Spleen (tissue), 11 donors: Measurements from ENCODE around the gene EPHA7. TPM values are rescaled to one million over a fixed set of nuclear protein-coding genes. Genes with fewer than 3 reads are reported as not detected.

ENCODE experiments used
- DNase-seq: peaks from one replicate; pipeline ENCODE4 v3.0.0-alpha.2; 2020
- H3K27ac ChIP-seq, 8 donors: fragments of 200-600 bp; sonication (generic) in 7 of 8; 1 replicate in 4 of 8; 2 replicates in 4 of 8; pipeline versions ENCODE4 v1.5.0 to v1.8.0; 2016 to 2021; ENCODE audit warnings: inconsistent platforms in 4 of 8, mild to moderate bottlenecking in 4 of 8, moderate library complexity in 1 of 8
- H3K27me3 ChIP-seq, 7 donors: fragments of 200-600 bp; sonication (generic) in 6 of 7; replicated peaks in 1 of 7; 1 replicate in 4 of 7; 2 replicates in 3 of 7; pipeline versions ENCODE4 v1.5.0 to v1.8.0; 2016 to 2021; ENCODE audit warnings: inconsistent platforms in 3 of 7, mild to moderate bottlenecking in 1 of 7
- H3K36me3 ChIP-seq, 6 donors: fragments of 200-600 bp; sonication (generic) in 5 of 6; 1 replicate in 4 of 6; 2 replicates in 2 of 6; pipeline versions ENCODE4 v1.5.0 to v1.8.0; 2016 to 2021; ENCODE audit warnings: inconsistent platforms in 2 of 6
- H3K4me1 ChIP-seq, 6 donors: fragments of 200-600 bp; sonication (generic) in 5 of 6; 1 replicate in 3 of 6; 2 replicates in 3 of 6; pipeline versions ENCODE4 v1.5.0 to v1.8.0; 2016 to 2021; ENCODE audit warnings: inconsistent platforms in 3 of 6
- H3K4me3 ChIP-seq, 8 donors: fragments of 200-600 bp; sonication (generic) in 7 of 8; 1 replicate in 4 of 8; 2 replicates in 4 of 8; pipeline versions ENCODE4 v1.5.0 to v1.8.0; 2016 to 2021; ENCODE audit warnings: inconsistent platforms in 4 of 8, mild to moderate bottlenecking in 4 of 8, moderate library complexity in 2 of 8
- H3K9me3 ChIP-seq, 8 donors: fragments of 200-600 bp; sonication (generic) in 7 of 8; 1 replicate in 4 of 8; 2 replicates in 4 of 8; pipeline versions ENCODE4 v1.5.0 to v1.8.0; 2016 to 2021; ENCODE audit warnings: inconsistent platforms in 4 of 8
- POLR2A ChIP-seq, 3 donors: fragments of 450-650 bp; IDR thresholded peaks; one replicate each; pipeline ENCODE4 v1.5.1; 2017; ENCODE audit warnings: antibody characterized with exemption in 3 of 3, mild to moderate bottlenecking in 1 of 3
- POLR2AphosphoS5 ChIP-seq, 3 donors: sonication (generic); formaldehyde crosslinking; IDR thresholded peaks; one replicate each; pipeline ENCODE4 v1.5.1; 2017; ENCODE audit warnings: antibody characterized with exemption in 3 of 3
- WGBS, 5 donors: extraction: QIAGEN DNeasy Blood & Tissue Kit in 3 of 5; methylation state at CpG; one replicate each; pipeline versions ENCODE4 v1.1.5 to v1.1.7; 2013 to 2018; 5-methylcytosine and 5-hydroxymethylcytosine counted together
- intact Hi-C: fragments of 100-400 bp; cut with DNase I; formaldehyde crosslinking; loops from one replicate; pipeline ENCODE4 v1.15.0; 2023; ENCODE audit warnings: low total_unique reads
- polyA plus RNA-seq, 3 donors: library from polyadenylated mRNA; stranded (reverse); fragments of 200-250 nt; gene quantifications; one replicate each; pipeline ENCODE4 v1.2.1, GENCODE V29; 2013
- total RNA-seq, 7 donors: library from RNA; depleted of rRNA in 3 of 7; stranded (reverse); fragments of >200 nt in 3 of 7; fragmentation: NEBNext Ultra II Directional in 4 of 7; extraction: Animal tissue kit (Norgen Biotek cat#: 25700) in 4 of 7; gene quantifications; one replicate each; pipeline versions ENCODE4 v1.1.0 to v1.2.1, GENCODE V29; 2016 to 2021
- TF ChIP-seq, protein P1 (sequence below), 11 experiments: fragments of 200-600 bp in 7 of 11; fragments of 450-650 bp in 4 of 11; sonication (generic) in 4 of 11; IDR thresholded peaks in 8 of 11; conservative IDR thresholded peaks in 3 of 11; 1 replicate in 7 of 11; 2 replicates in 4 of 11; pipeline versions ENCODE4 v1.4.0 to v1.8.0; 2016 to 2021; ENCODE audit warnings: antibody characterized with exemption in 11 of 11, inconsistent platforms in 4 of 11, mild to moderate bottlenecking in 1 of 11
- donor health status: healthy with polysubstance abuse.
- donor health status: DM: no; HTN: no; CAD: no; lungs with moderate emphysema.
- donor health status: DM: no; HTN: no; CAD: no.
- donor health status: Bipolar disorder and iron deficiency.
- donor health status: healthy.
- donor health status: DM: no; HTN: no; CAD: no.
- donor health status: DM: yes; HTN: yes; CAD: no.

Gene EPHA7
- total and polyA plus RNA-seq, 10 donors: 0.78 to 28.8 (median 12.5) TPM

- H3K4me3 ChIP-seq: no peak overlapping the region
- peaks cover 0 to 5% (median 0%) of the 10 kb centered on the region in 8 donors for H3K9me3 ChIP-seq
- TF ChIP-seq, protein P1, sequence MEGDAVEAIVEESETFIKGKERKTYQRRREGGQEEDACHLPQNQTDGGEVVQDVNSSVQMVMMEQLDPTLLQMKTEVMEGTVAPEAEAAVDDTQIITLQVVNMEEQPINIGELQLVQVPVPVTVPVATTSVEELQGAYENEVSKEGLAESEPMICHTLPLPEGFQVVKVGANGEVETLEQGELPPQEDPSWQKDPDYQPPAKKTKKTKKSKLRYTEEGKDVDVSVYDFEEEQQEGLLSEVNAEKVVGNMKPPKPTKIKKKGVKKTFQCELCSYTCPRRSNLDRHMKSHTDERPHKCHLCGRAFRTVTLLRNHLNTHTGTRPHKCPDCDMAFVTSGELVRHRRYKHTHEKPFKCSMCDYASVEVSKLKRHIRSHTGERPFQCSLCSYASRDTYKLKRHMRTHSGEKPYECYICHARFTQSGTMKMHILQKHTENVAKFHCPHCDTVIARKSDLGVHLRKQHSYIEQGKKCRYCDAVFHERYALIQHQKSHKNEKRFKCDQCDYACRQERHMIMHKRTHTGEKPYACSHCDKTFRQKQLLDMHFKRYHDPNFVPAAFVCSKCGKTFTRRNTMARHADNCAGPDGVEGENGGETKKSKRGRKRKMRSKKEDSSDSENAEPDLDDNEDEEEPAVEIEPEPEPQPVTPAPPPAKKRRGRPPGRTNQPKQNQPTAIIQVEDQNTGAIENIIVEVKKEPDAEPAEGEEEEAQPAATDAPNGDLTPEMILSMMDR (IDR thresholded peaks at IDR 0.05 in 8 of 11, conservative IDR thresholded peaks at IDR 0.05 in 3 of 11): no peak
- TF ChIP-seq POLR2AphosphoS5 (IDR thresholded peaks at IDR 0.05) (no peak), POLR2A (IDR thresholded peaks at IDR 0.05) (no peak)
- no peak overlapping the region for H3K27ac ChIP-seq
- H3K27me3 ChIP-seq: no peaks in the 10 kb centered on the region
- H3K36me3 ChIP-seq: no peaks in the 10 kb centered on the region
- H3K4me1 ChIP-seq: no peaks in the 10 kb centered on the region
- WGBS, 5 donors: 59 to 96% (median 80%) methylated on average over 1 of the region's 1 CpG
- intact Hi-C loops: no loop called here
- no peak for DNase-seq
These were observed 66.8 kb downstream of the EPHA7 start for GRCh38 chr6:93352604-93353003.

- intact Hi-C loops: no loop called here
- Histone ChIP-seq H3K36me3 (no peaks in the 10 kb centered on the region), H3K9me3 (peaks cover 0 to 5% (median 0%) of the 10 kb centered on the region in 8 donors), H3K4me3 (no peak overlapping the region), H3K27me3 (no peaks in the 10 kb centered on the region), H3K4me1 (no peaks in the 10 kb centered on the region), H3K27ac (no peak overlapping the region)
- DNase-seq: no peak
- WGBS, 5 donors: 74 to 85% (median 76%) methylated on average over 3 of the region's 3 CpGs
- TF ChIP-seq POLR2A (IDR thresholded peaks at IDR 0.05): no peak
- TF ChIP-seq POLR2AphosphoS5 (IDR thresholded peaks at IDR 0.05): no peak
- TF ChIP-seq, protein P1 (IDR thresholded peaks at IDR 0.05 in 8 of 11, conservative IDR thresholded peaks at IDR 0.05 in 3 of 11): no peak
These were observed 68.1 kb downstream of the EPHA7 start for GRCh38 chr6:93351222-93351621.

- intact Hi-C loops: no loop called here
- H3K27ac ChIP-seq: no peak overlapping the region
- peaks cover 0 to 5% (median 0%) of the 10 kb centered on the region in 8 donors for H3K9me3 ChIP-seq
- no peak overlapping the region for H3K4me3 ChIP-seq
- no peaks in the 10 kb centered on the region for H3K27me3 ChIP-seq
- H3K4me1 ChIP-seq: no peaks in the 10 kb centered on the region
- no peak for DNase-seq
- H3K36me3 ChIP-seq: no peaks in the 10 kb centered on the region
- TF ChIP-seq, protein P1 (IDR thresholded peaks at IDR 0.05 in 8 of 11, conservative IDR thresholded peaks at IDR 0.05 in 3 of 11): no peak
- TF ChIP-seq POLR2A (IDR thresholded peaks at IDR 0.05) (no peak), POLR2AphosphoS5 (IDR thresholded peaks at IDR 0.05) (no peak)
- 90 to 98% (median 93%) methylated on average over 4 of the region's 4 CpGs for WGBS, 5 donors
These were observed 68.6 kb downstream of the EPHA7 start for GRCh38 chr6:93350774-93351173.

GRCh38 chr6:93344333-93344835 lies 75.0 kb downstream of the EPHA7 start:
- Histone ChIP-seq H3K27ac (no peak overlapping the region), H3K36me3 (no peaks in the 10 kb centered on the region), H3K9me3 (no peaks in the 10 kb centered on the region), H3K4me1 (no peaks in the 10 kb centered on the region), H3K4me3 (no peak overlapping the region), H3K27me3 (no peaks in the 10 kb centered on the region)
- WGBS, 5 donors: 65 to 92% (median 71%) methylated on average over 1 of the region's 1 CpG
- intact Hi-C loops: no loop called here
- no peak for DNase-seq
- TF ChIP-seq, protein P1 (IDR thresholded peaks at IDR 0.05 in 8 of 11, conservative IDR thresholded peaks at IDR 0.05 in 3 of 11): no peak
- no peak for TF ChIP-seq POLR2AphosphoS5 (IDR thresholded peaks at IDR 0.05)
